H9 (cell line): ENCODE data around the gene HSPA8. TPM values are rescaled to one million over a fixed set of nuclear protein-coding genes. Genes with fewer than 3 reads are reported as not detected.

Experiments used
- DNase-seq: peaks from one replicate; pipeline ENCODE4 v3.0.0-alpha.2; 2017
- H2AFZ ChIP-seq: one replicate; pipeline ENCODE4 v1.6.1; 2013; ENCODE audit warnings: mild to moderate bottlenecking, low read length, control low read depth, moderate library complexity
- H2AK5ac ChIP-seq: 2 replicates; pipeline ENCODE4 v1.6.1; 2013; ENCODE audit warnings: low read length, control low read depth, mixed read lengths; ENCODE audit not compliant: insufficient read length
- H2BK120ac ChIP-seq: one replicate; pipeline ENCODE4 v1.6.1; 2013; ENCODE audit warnings: low read depth, mild to moderate bottlenecking, low read length, control low read depth, inconsistent platforms; ENCODE audit not compliant: poor library complexity, severe bottlenecking
- H2BK12ac ChIP-seq: 2 replicates; pipeline ENCODE4 v1.6.1; 2013; ENCODE audit warnings: low read length, control low read depth, mixed read lengths, low read depth; ENCODE audit not compliant: insufficient read length
- H2BK15ac ChIP-seq: 2 replicates; pipeline ENCODE4 v1.6.1; 2013; ENCODE audit warnings: low read depth, low read length, control low read depth
- H2BK20ac ChIP-seq: one replicate; pipeline ENCODE4 v1.6.1; 2013; ENCODE audit warnings: low read depth, mild to moderate bottlenecking, low read length, control low read depth, inconsistent platforms; ENCODE audit not compliant: poor library complexity, severe bottlenecking
- H2BK5ac ChIP-seq: 2 replicates; pipeline ENCODE4 v1.6.1; 2013; ENCODE audit warnings: low read length, control low read depth, mixed read lengths; ENCODE audit not compliant: insufficient read length
- H3K14ac ChIP-seq: 2 replicates; pipeline ENCODE4 v1.6.1; 2013; ENCODE audit warnings: low read length, control low read depth; ENCODE audit not compliant: insufficient read depth
- H3K18ac ChIP-seq: 2 replicates; pipeline ENCODE4 v1.6.1; 2013; ENCODE audit warnings: low read depth, mild to moderate bottlenecking, mixed read lengths, low read length, control low read depth; ENCODE audit not compliant: insufficient read length
- H3K23ac ChIP-seq: 2 replicates; pipeline ENCODE4 v1.6.1; 2013; ENCODE audit warnings: low read length, control low read depth, mixed read lengths, low read depth; ENCODE audit not compliant: insufficient read length
- H3K23me2 ChIP-seq: 2 replicates; pipeline ENCODE4 v1.6.1; 2013; ENCODE audit warnings: low read depth, mild to moderate bottlenecking, mixed read lengths, low read length, control low read depth; ENCODE audit not compliant: insufficient read length, poor library complexity, severe bottlenecking
- H3K27ac ChIP-seq: 2 replicates; pipeline ENCODE4 v1.5.1; 2013; ENCODE audit warnings: low read length, control low read depth, mixed read lengths, low read depth; ENCODE audit not compliant: insufficient read length
- H3K27me3 ChIP-seq: 2 replicates; pipeline ENCODE4 v1.6.1; 2013; ENCODE audit warnings: low read length, control low read depth, inconsistent platforms; ENCODE audit not compliant: insufficient read depth
- H3K4ac ChIP-seq: 2 replicates; pipeline ENCODE4 v1.6.1; 2013; ENCODE audit warnings: low read depth, mild to moderate bottlenecking, control low read depth, inconsistent platforms, low read length, moderate library complexity
- H3K4me1 ChIP-seq: 2 replicates; pipeline ENCODE4 v1.6.1; 2013; ENCODE audit warnings: low read length, control low read depth, inconsistent platforms; ENCODE audit not compliant: insufficient read depth
- H3K4me2 ChIP-seq: 2 replicates; pipeline ENCODE4 v1.6.1; 2013; ENCODE audit warnings: low read length, control low read depth, mixed read lengths; ENCODE audit not compliant: insufficient read length, insufficient read depth
- H3K56ac ChIP-seq: 2 replicates; pipeline ENCODE4 v1.6.1; 2013; ENCODE audit warnings: low read depth, mild to moderate bottlenecking, mixed read lengths, low read length, control low read depth; ENCODE audit not compliant: insufficient read length
- H3K79me1 ChIP-seq: 2 replicates; pipeline ENCODE4 v1.6.1; 2013; ENCODE audit warnings: low read depth, mild to moderate bottlenecking, moderate library complexity, low read length, control low read depth, inconsistent platforms; ENCODE audit not compliant: insufficient read depth, poor library complexity, severe bottlenecking
- H3K79me2 ChIP-seq: 2 replicates; pipeline ENCODE4 v1.6.1; 2013; ENCODE audit warnings: low read length, control low read depth, inconsistent platforms; ENCODE audit not compliant: insufficient read depth
- H3K9ac ChIP-seq: 2 replicates; pipeline ENCODE4 v1.6.1; 2013; ENCODE audit warnings: low read length, control low read depth, mixed read lengths; ENCODE audit not compliant: insufficient read length; ENCODE audit errors: extremely low read depth
- H3K9me3 ChIP-seq: one replicate; pipeline ENCODE4 v1.6.1; 2013; ENCODE audit warnings: low read depth, low read length, inconsistent platforms; ENCODE audit not compliant: control insufficient read depth
- H3T11ph ChIP-seq: one replicate; pipeline ENCODE4 v1.6.1; 2013; ENCODE audit warnings: mild to moderate bottlenecking, low read length, control low read depth, inconsistent platforms
- H4K20me1 ChIP-seq: one replicate; pipeline ENCODE4 v1.6.1; 2013; ENCODE audit not compliant: control insufficient read depth, insufficient read length, insufficient read depth
- H4K5ac ChIP-seq: 2 replicates; pipeline ENCODE4 v1.6.1; 2013; ENCODE audit warnings: low read depth, mild to moderate bottlenecking, mixed read lengths, low read length, control low read depth; ENCODE audit not compliant: insufficient read length
- H4K8ac ChIP-seq: replicated peaks from 2 replicates; pipeline ENCODE4 v1.6.1; 2013; ENCODE audit warnings: low read length, control low read depth, mixed read lengths, low read depth; ENCODE audit not compliant: insufficient read length
- H4K91ac ChIP-seq: 2 replicates; pipeline ENCODE4 v1.6.1; 2013; ENCODE audit warnings: low read depth, mild to moderate bottlenecking, moderate library complexity, mixed read lengths, low read length, control low read depth; ENCODE audit not compliant: insufficient read length
- H3K27ac Mint-ChIP-seq, 3 experiments: 2 replicates in 2 of 3; 3 replicates in 1 of 3; pipeline ENCODE4 v1.8.0; 2020 to 2021; ENCODE audit warnings: mixed read lengths in 3 of 3, mild to moderate bottlenecking in 1 of 3, moderate library complexity in 1 of 3
- H3K27me3 Mint-ChIP-seq: 2 replicates; pipeline ENCODE4 v1.8.0; 2021; ENCODE audit warnings: low read depth, mild to moderate bottlenecking, moderate library complexity, mixed read lengths
- H3K36me3 Mint-ChIP-seq, 3 experiments: 2 replicates in 2 of 3; 3 replicates in 1 of 3; pipeline ENCODE4 v1.8.0; 2020 to 2021; ENCODE audit warnings: low read depth in 3 of 3, mixed read lengths in 3 of 3; ENCODE audit not compliant: insufficient read depth in 1 of 3
- H3K4me1 Mint-ChIP-seq, 2 experiments: 2 replicates each; pipeline ENCODE4 v1.8.0; 2020; ENCODE audit warnings: mixed read lengths in 2 of 2
- H3K4me3 Mint-ChIP-seq, 2 experiments: 2 replicates in 1 of 2; 3 replicates in 1 of 2; pipeline ENCODE4 v1.8.0; 2020 to 2021; ENCODE audit warnings: mild to moderate bottlenecking in 2 of 2, mixed read lengths in 2 of 2, moderate library complexity in 1 of 2
- H3K9me3 Mint-ChIP-seq, 2 experiments: 2 replicates in 1 of 2; 3 replicates in 1 of 2; pipeline ENCODE4 v1.8.0; 2020; ENCODE audit warnings: mild to moderate bottlenecking in 2 of 2, mixed read lengths in 2 of 2, moderate library complexity in 1 of 2
- CTCF ChIP-seq: fragments of 200-600 bp; sonication (generic); conservative IDR thresholded peaks from 3 replicates; pipeline ENCODE4 v1.8.0; 2021; ENCODE audit warnings: antibody characterized with exemption, mild to moderate bottlenecking
- WGBS: extraction: QIAGEN DNeasy Blood & Tissue Kit; methylation state at CpG from one replicate; pipeline ENCODE4 v1.1.7; 2013; ENCODE audit warnings: missing lambda C conversion rate, low lambda C conversion rate, mixed read lengths; ENCODE audit not compliant: insufficient read length; ENCODE audit errors: extremely low coverage; 5-methylcytosine and 5-hydroxymethylcytosine counted together
- total RNA-seq: library from RNA; stranded (reverse); gene quantifications from 2 replicates; pipeline ENCODE4 v1.2.1, GENCODE V29; 2021

Gene HSPA8
- total RNA-seq, 1 experiment from 2014 or later: 2,160 TPM

GRCh38 chr11:123054301-123055065 is 7.5 kb downstream of the HSPA8 start:
- Mint-ChIP-seq H3K9me3 (no peaks in the 10 kb centered on the region), H3K27ac (peak overlapping the region in 2 of 3 experiments; percentile 13 to 61; a peak in 2 of 7 replicates), H3K36me3 (peaks cover 25 to 52% (median 41%) of the 10 kb centered on the region in 3 experiments; a peak in 6 of 7 replicates), H3K4me3 (no peak overlapping the region), H3K4me1 (peaks cover 15 to 21% of the 10 kb centered on the region in 2 experiments), H3K27me3 (no peaks in the 10 kb centered on the region)
- no peak overlapping the region for H2AK5ac ChIP-seq
- no peak overlapping the region for H4K5ac ChIP-seq
- no peaks in the 10 kb centered on the region for H3K79me1 ChIP-seq
- H2BK120ac ChIP-seq: no peak overlapping the region
- H3K23ac ChIP-seq: no peak overlapping the region
- no peaks in the 10 kb centered on the region for H3K9me3 ChIP-seq
- no peak overlapping the region for H2BK15ac ChIP-seq
- no CpG with 5 or more reads among the region's 11 CpGs for WGBS
- no peaks in the 10 kb centered on the region for H3K23me2 ChIP-seq
- H3T11ph ChIP-seq: no peak overlapping the region
- no peak overlapping the region for H3K14ac ChIP-seq
- H3K4me2 ChIP-seq: no peak overlapping the region
- peak; percentile 42 for DNase-seq
- no peak overlapping the region for H2BK5ac ChIP-seq
- H2BK12ac ChIP-seq: no peak overlapping the region
- no peak overlapping the region for H2AFZ ChIP-seq
- no peaks in the 10 kb centered on the region for H4K20me1 ChIP-seq
- no peak overlapping the region for H3K9ac ChIP-seq
- H3K56ac ChIP-seq: no peak overlapping the region
- H3K4me1 ChIP-seq: no peaks in the 10 kb centered on the region
- no peak overlapping the region for H4K8ac ChIP-seq
- no peak overlapping the region for H3K27ac ChIP-seq
- H3K4ac ChIP-seq: no peak overlapping the region
- no peak overlapping the region for H3K18ac ChIP-seq
- H4K91ac ChIP-seq: no peak overlapping the region
- no peaks in the 10 kb centered on the region for H3K27me3 ChIP-seq
- H2BK20ac ChIP-seq: no peak overlapping the region
- H3K79me2 ChIP-seq: no peaks in the 10 kb centered on the region
- TF ChIP-seq CTCF: peak; percentile 82
